ENCODE measurements around the gene WDFY2. TPM values are rescaled to one million over a fixed set of nuclear protein-coding genes. Genes with fewer than 3 reads are reported as not detected.

WDFY2 gene
- polyA plus RNA-seq, 1 donor from 2014 or later: 5.3 TPM

DNA sequence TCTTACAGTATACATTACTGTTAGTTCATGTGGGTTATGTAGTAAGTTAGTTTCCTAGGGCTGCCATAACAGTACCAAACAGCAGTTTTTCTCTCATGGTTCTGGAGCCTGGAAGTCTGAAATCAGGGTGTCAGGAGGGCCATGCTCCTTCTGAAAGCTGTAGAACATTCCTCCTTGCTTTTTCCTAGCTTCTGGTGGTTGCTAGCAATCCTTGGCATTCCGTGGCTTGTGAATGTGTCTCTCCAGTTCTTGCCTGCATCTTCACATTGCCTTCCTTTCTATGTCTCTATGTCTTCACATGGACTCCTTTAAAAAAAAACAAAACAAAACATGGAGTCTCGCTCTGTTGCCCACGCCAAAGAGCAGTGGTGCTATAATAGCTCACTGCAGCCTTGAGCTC lies 95.4 kb downstream of the WDFY2 start:
- Histone ChIP-seq H3K27ac (ENCODE audit: low read length) (no peak overlapping the region), H3K9ac (ENCODE audit: low read length) (no peak overlapping the region), H3K79me2 (replicated peaks; ENCODE audit: insufficient read depth, low read length) (no peaks in the 10 kb centered on the region), H3K27me3 (ENCODE audit: insufficient read depth, low read depth, low read length) (no peaks in the 10 kb centered on the region), H3K36me3 (ENCODE audit: insufficient read depth, low read length) (no peaks in the 10 kb centered on the region), H4K20me1 (ENCODE audit: insufficient read depth) (no peaks in the 10 kb centered on the region), H3F3A (ENCODE audit: insufficient read depth, low read length, poor library complexity, severe bottlenecking) (no peaks in the 10 kb centered on the region), H3K4me2 (ENCODE audit: low read length) (no peak overlapping the region), H2AFZ (ENCODE audit: low read depth, low read length) (no peak overlapping the region), H3K9me3 (ENCODE audit: low read length) (no peaks in the 10 kb centered on the region), H3K9me2 (ENCODE audit: insufficient read depth, low read length) (no peaks in the 10 kb centered on the region), H3K4me3 (ENCODE audit: low read length) (no peak overlapping the region)
- no peak for TF ChIP-seq MXI1 (conservative IDR thresholded peaks at IDR 0.05; ENCODE audit: poor library complexity, severe bottlenecking)
- TF ChIP-seq, protein P1, sequence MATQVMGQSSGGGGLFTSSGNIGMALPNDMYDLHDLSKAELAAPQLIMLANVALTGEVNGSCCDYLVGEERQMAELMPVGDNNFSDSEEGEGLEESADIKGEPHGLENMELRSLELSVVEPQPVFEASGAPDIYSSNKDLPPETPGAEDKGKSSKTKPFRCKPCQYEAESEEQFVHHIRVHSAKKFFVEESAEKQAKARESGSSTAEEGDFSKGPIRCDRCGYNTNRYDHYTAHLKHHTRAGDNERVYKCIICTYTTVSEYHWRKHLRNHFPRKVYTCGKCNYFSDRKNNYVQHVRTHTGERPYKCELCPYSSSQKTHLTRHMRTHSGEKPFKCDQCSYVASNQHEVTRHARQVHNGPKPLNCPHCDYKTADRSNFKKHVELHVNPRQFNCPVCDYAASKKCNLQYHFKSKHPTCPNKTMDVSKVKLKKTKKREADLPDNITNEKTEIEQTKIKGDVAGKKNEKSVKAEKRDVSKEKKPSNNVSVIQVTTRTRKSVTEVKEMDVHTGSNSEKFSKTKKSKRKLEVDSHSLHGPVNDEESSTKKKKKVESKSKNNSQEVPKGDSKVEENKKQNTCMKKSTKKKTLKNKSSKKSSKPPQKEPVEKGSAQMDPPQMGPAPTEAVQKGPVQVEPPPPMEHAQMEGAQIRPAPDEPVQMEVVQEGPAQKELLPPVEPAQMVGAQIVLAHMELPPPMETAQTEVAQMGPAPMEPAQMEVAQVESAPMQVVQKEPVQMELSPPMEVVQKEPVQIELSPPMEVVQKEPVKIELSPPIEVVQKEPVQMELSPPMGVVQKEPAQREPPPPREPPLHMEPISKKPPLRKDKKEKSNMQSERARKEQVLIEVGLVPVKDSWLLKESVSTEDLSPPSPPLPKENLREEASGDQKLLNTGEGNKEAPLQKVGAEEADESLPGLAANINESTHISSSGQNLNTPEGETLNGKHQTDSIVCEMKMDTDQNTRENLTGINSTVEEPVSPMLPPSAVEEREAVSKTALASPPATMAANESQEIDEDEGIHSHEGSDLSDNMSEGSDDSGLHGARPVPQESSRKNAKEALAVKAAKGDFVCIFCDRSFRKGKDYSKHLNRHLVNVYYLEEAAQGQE (IDR thresholded peaks at IDR 0.05; ENCODE audit: borderline replicate concordance): no peak
- TF ChIP-seq EZH2 (IDR thresholded peaks at IDR 0.05; ENCODE audit: borderline replicate concordance, insufficient read depth, low read length, poor library complexity, severe bottlenecking): no peak
- TF ChIP-seq POLR2AphosphoS5 (IDR thresholded peaks at IDR 0.05): no peak
- no peak for TF ChIP-seq TAF1 (IDR thresholded peaks at IDR 0.05; ENCODE audit: low read depth)
- TF ChIP-seq, protein P2, sequence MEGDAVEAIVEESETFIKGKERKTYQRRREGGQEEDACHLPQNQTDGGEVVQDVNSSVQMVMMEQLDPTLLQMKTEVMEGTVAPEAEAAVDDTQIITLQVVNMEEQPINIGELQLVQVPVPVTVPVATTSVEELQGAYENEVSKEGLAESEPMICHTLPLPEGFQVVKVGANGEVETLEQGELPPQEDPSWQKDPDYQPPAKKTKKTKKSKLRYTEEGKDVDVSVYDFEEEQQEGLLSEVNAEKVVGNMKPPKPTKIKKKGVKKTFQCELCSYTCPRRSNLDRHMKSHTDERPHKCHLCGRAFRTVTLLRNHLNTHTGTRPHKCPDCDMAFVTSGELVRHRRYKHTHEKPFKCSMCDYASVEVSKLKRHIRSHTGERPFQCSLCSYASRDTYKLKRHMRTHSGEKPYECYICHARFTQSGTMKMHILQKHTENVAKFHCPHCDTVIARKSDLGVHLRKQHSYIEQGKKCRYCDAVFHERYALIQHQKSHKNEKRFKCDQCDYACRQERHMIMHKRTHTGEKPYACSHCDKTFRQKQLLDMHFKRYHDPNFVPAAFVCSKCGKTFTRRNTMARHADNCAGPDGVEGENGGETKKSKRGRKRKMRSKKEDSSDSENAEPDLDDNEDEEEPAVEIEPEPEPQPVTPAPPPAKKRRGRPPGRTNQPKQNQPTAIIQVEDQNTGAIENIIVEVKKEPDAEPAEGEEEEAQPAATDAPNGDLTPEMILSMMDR (IDR thresholded peaks at IDR 0.05; ENCODE audit: poor library complexity, severe bottlenecking): no peak
- TF ChIP-seq SMC3 (conservative IDR thresholded peaks at IDR 0.05; ENCODE audit: poor library complexity): no peak
- no peak for TF ChIP-seq EP300 (conservative IDR thresholded peaks at IDR 0.05; ENCODE audit: poor library complexity, severe bottlenecking)
- no peak for TF ChIP-seq RAD21 (conservative IDR thresholded peaks at IDR 0.05)

DNA sequence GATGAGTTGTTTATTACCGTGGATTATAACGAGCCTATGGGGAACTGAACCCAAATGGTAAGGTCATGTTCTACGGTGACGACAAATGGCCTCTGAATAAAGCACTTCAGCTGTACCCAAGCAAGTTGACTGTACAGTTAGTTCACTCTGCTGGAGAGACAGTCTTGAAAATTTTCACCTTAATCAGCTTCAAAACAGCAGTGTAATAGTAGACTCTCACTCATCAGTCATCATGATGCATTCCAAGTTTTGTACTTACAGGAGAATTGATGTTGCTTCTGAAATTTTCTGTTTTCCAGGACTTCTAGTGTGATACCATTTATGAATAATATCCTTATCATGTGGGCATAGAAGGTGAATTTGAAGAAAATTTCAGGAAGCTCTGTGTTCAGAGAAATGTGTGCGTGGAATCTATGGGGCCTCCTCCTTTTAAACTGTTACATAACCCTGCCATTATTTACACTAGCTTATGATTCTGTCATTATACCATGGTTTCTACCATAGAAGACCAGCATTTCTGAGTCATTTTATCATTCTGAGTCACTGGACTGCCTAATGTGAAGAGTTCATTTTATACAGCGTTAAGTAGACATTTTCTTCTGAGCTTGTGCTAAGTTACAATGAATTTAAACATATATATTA lies 96.9 kb downstream of the WDFY2 start:
- no peaks in the 10 kb centered on the region for H3K79me2 ChIP-seq (replicated peaks; ENCODE audit: insufficient read depth, low read length)

More for the DNA sequence above, 96.9 kb downstream of the WDFY2 start:
- Histone ChIP-seq H3K4me3 (ENCODE audit: low read length) (no peak overlapping the region), H3K27ac (ENCODE audit: low read length) (no peak overlapping the region), H3K4me2 (ENCODE audit: low read length) (no peak overlapping the region), H3F3A (ENCODE audit: insufficient read depth, low read length, poor library complexity, severe bottlenecking) (no peaks in the 10 kb centered on the region), H3K9me3 (ENCODE audit: low read length) (no peaks in the 10 kb centered on the region), H3K9ac (ENCODE audit: low read length) (no peak overlapping the region), H3K36me3 (ENCODE audit: insufficient read depth, low read length) (no peaks in the 10 kb centered on the region), H3K9me2 (ENCODE audit: insufficient read depth, low read length) (no peaks in the 10 kb centered on the region), H2AFZ (ENCODE audit: low read depth, low read length) (no peak overlapping the region), H3K27me3 (ENCODE audit: insufficient read depth, low read depth, low read length) (no peaks in the 10 kb centered on the region), H4K20me1 (ENCODE audit: insufficient read depth) (no peaks in the 10 kb centered on the region)
- TF ChIP-seq, protein P2 (IDR thresholded peaks at IDR 0.05; ENCODE audit: poor library complexity, severe bottlenecking): no peak
- TF ChIP-seq POLR2AphosphoS5 (IDR thresholded peaks at IDR 0.05) (no peak), EP300 (conservative IDR thresholded peaks at IDR 0.05; ENCODE audit: poor library complexity, severe bottlenecking) (no peak), TAF1 (IDR thresholded peaks at IDR 0.05; ENCODE audit: low read depth) (no peak), SMC3 (conservative IDR thresholded peaks at IDR 0.05; ENCODE audit: poor library complexity) (no peak), RAD21 (conservative IDR thresholded peaks at IDR 0.05) (no peak), MXI1 (conservative IDR thresholded peaks at IDR 0.05; ENCODE audit: poor library complexity, severe bottlenecking) (no peak), EZH2 (IDR thresholded peaks at IDR 0.05; ENCODE audit: borderline replicate concordance, insufficient read depth, low read length, poor library complexity, severe bottlenecking) (no peak)
- TF ChIP-seq, protein P1 (IDR thresholded peaks at IDR 0.05; ENCODE audit: borderline replicate concordance): no peak
